GM23338 (cell line): Measurements from ENCODE around the gene DOCK11. TPM values are rescaled to one million over a fixed set of nuclear protein-coding genes. Genes with fewer than 3 reads are reported as not detected.

Experiments
- ATAC-seq: fragments of 200-7000 bp; cut with Tn5 transposase; 3 replicates; pipeline ENCODE4 v1.9.1; 2020
- DNase-seq: peaks from one replicate; pipeline ENCODE4 v3.0.0-alpha.2; 2015; ENCODE audit warnings: low spot score
- H2AFZ ChIP-seq: fragments of 200-600 bp; sonication (generic); 2 replicates; pipeline ENCODE4 v1.8.0; 2016; ENCODE audit warnings: antibody characterized with exemption, mild to moderate bottlenecking, moderate library complexity
- H3F3A ChIP-seq: fragments of 200-600 bp; sonication (generic); replicated peaks from 2 replicates; pipeline ENCODE4 v1.8.0; 2017; ENCODE audit warnings: antibody characterized with exemption, mixed run types, low read depth
- H3K27ac ChIP-seq: fragments of 200-600 bp; sonication (generic); 2 replicates; pipeline ENCODE4 v1.6.1; 2016; ENCODE audit warnings: low read depth
- H3K27me3 ChIP-seq: fragments of 200-600 bp; sonication (generic); 2 replicates; pipeline ENCODE4 v1.8.0; 2016; ENCODE audit warnings: mild to moderate bottlenecking, mixed run types, moderate library complexity; ENCODE audit not compliant: insufficient read depth
- H3K36me3 ChIP-seq: fragments of 200-600 bp; sonication (generic); 2 replicates; pipeline ENCODE4 v1.8.0; 2016; ENCODE audit warnings: mild to moderate bottlenecking; ENCODE audit not compliant: insufficient read depth
- H3K4me1 ChIP-seq: fragments of 200-600 bp; sonication (generic); 2 replicates; pipeline ENCODE4 v1.8.0; 2016; ENCODE audit warnings: mild to moderate bottlenecking, moderate library complexity; ENCODE audit not compliant: insufficient read depth
- H3K4me2 ChIP-seq: fragments of 200-600 bp; sonication (generic); 2 replicates; pipeline ENCODE4 v1.7.1; 2017; ENCODE audit warnings: mixed run types
- H3K4me3 ChIP-seq: fragments of 200-600 bp; sonication (generic); 2 replicates; pipeline ENCODE4 v1.6.1; 2016; ENCODE audit warnings: mixed run types
- H3K79me2 ChIP-seq: fragments of 200-600 bp; sonication (generic); replicated peaks from 2 replicates; pipeline ENCODE4 v1.8.0; 2017; ENCODE audit warnings: mild to moderate bottlenecking; ENCODE audit not compliant: insufficient read depth
- H3K9me2 ChIP-seq: fragments of 200-600 bp; sonication (generic); 2 replicates; pipeline ENCODE4 v1.8.0; 2017; ENCODE audit not compliant: insufficient read depth
- H4K20me1 ChIP-seq: fragments of 200-600 bp; sonication (generic); replicated peaks from 2 replicates; pipeline ENCODE4 v1.8.0; 2017; ENCODE audit warnings: mild to moderate bottlenecking; ENCODE audit not compliant: insufficient read depth
- H3K27ac Mint-ChIP-seq: 2 replicates; pipeline ENCODE4 v1.8.0; 2020; ENCODE audit warnings: inconsistent platforms, mild to moderate bottlenecking, moderate library complexity, mixed read lengths
- H3K27me3 Mint-ChIP-seq: 3 replicates; pipeline ENCODE4 v1.8.0; 2022; ENCODE audit warnings: low read depth, mild to moderate bottlenecking, moderate library complexity, mixed read lengths, inconsistent platforms; ENCODE audit not compliant: insufficient read depth, poor library complexity
- H3K36me3 Mint-ChIP-seq: 3 replicates; pipeline ENCODE4 v1.8.0; 2021; ENCODE audit warnings: low read depth, mild to moderate bottlenecking, inconsistent platforms, moderate library complexity, mixed read lengths
- H3K4me1 Mint-ChIP-seq: 3 replicates; pipeline ENCODE4 v1.8.0; 2020; ENCODE audit warnings: mild to moderate bottlenecking, inconsistent platforms, mixed read lengths
- H3K4me3 Mint-ChIP-seq: 3 replicates; pipeline ENCODE4 v1.8.0; 2021; ENCODE audit warnings: moderate library complexity, mild to moderate bottlenecking, inconsistent platforms, mixed read lengths
- H3K9me3 Mint-ChIP-seq: 3 replicates; pipeline ENCODE4 v1.8.0; 2020; ENCODE audit warnings: moderate library complexity, mild to moderate bottlenecking, inconsistent platforms, mixed read lengths
- CREB1 ChIP-seq: fragments of 250-450 bp; sonication (Bioruptor Pico); IDR thresholded peaks from 2 replicates; pipeline ENCODE4 v1.5.0; 2020; ENCODE audit warnings: low read depth, mild to moderate bottlenecking, moderate library complexity
- ETS1 ChIP-seq: IDR thresholded peaks from 2 replicates; pipeline ENCODE4 v1.6.1; 2016; ENCODE audit warnings: antibody characterized with exemption
- EZH2 ChIP-seq: fragments of 200-600 bp; sonication (generic); IDR thresholded peaks from one replicate; pipeline ENCODE4 v1.8.0; 2017; ENCODE audit warnings: antibody characterized with exemption, mild to moderate bottlenecking, low read depth; ENCODE audit not compliant: unreplicated experiment
- EZH2phosphoT487 ChIP-seq: fragments of 200-600 bp; sonication (generic); IDR thresholded peaks from one replicate; pipeline ENCODE4 v1.8.1; 2018; ENCODE audit warnings: antibody characterized with exemption; ENCODE audit not compliant: unreplicated experiment
- JUNB ChIP-seq: IDR thresholded peaks from one replicate; pipeline ENCODE4 v1.6.1; 2016; ENCODE audit warnings: antibody characterized with exemption; ENCODE audit not compliant: unreplicated experiment
- NANOG ChIP-seq: IDR thresholded peaks from 2 replicates; pipeline ENCODE4 v1.6.1; 2016; ENCODE audit warnings: antibody characterized with exemption, borderline replicate concordance
- POLR2AphosphoS5 ChIP-seq: IDR thresholded peaks from 2 replicates; pipeline ENCODE4 v1.6.1; 2016; ENCODE audit warnings: antibody characterized with exemption, low read depth
- REST ChIP-seq: IDR thresholded peaks from one replicate; pipeline ENCODE4 v1.6.1; 2018; ENCODE audit warnings: antibody characterized with exemption; ENCODE audit not compliant: unreplicated experiment
- STAT1 ChIP-seq: IDR thresholded peaks from one replicate; pipeline ENCODE4 v1.6.1; 2016; ENCODE audit warnings: antibody characterized with exemption; ENCODE audit not compliant: unreplicated experiment
- ZNF114 ChIP-seq: fragments of 250-450 bp; sonication (Bioruptor Pico); IDR thresholded peaks from 2 replicates; pipeline ENCODE4 v1.5.0; 2020; ENCODE audit warnings: mild to moderate bottlenecking, moderate library complexity
- ZNF331 ChIP-seq: fragments of 250-450 bp; sonication (Bioruptor Pico); IDR thresholded peaks from 2 replicates; pipeline ENCODE4 v1.5.0; 2020; ENCODE audit warnings: low read depth, mild to moderate bottlenecking, moderate library complexity
- polyA plus RNA-seq: library from polyadenylated mRNA; unstranded; fragments of >200 nt; fragmentation: Nextera tagmentation; extraction: Ambion mirVana; gene quantifications from 2 replicates; pipeline ENCODE4 v1.2.1, GENCODE V29; 2016
- total RNA-seq: library from RNA; depleted of rRNA; stranded (reverse); fragments of >200 nt; shearing (Covaris generic); gene quantifications from 2 replicates; pipeline ENCODE4 v1.2.3, GENCODE V29; 2014
- TF ChIP-seq, protein P1 (sequence below): fragments of 250-450 bp; sonication (Bioruptor Pico); IDR thresholded peaks from 2 replicates; pipeline ENCODE4 v1.5.0; 2020; ENCODE audit warnings: mild to moderate bottlenecking, moderate library complexity
- TF ChIP-seq, protein P2 (sequence below), 2 experiments: fragments of 200-600 bp in 1 of 2; sonication (generic) in 1 of 2; conservative IDR thresholded peaks; 2 replicates each; pipeline versions ENCODE4 v1.5.1 to v1.6.1; 2016 to 2017; ENCODE audit warnings: antibody characterized with exemption in 2 of 2, low read depth in 2 of 2, mild to moderate bottlenecking in 2 of 2, moderate library complexity in 1 of 2

The DOCK11 gene
- total and polyA plus RNA-seq, 2 experiments from 2014 or later, result 6.0 to 12.3 TPM

GRCh38 chrX:118623062-118623461 lies 127.4 kb downstream of the DOCK11 start:
- Histone ChIP-seq H3K4me3 (no peak overlapping the region), H3K27me3 (no peaks in the 10 kb centered on the region), H3K9me2 (no peaks in the 10 kb centered on the region), H3K4me2 (no peak overlapping the region), H3F3A (no peaks in the 10 kb centered on the region), H4K20me1 (no peaks in the 10 kb centered on the region), H3K36me3 (no peaks in the 10 kb centered on the region), H3K4me1 (no peaks in the 10 kb centered on the region), H3K79me2 (no peaks in the 10 kb centered on the region), H2AFZ (no peak overlapping the region), H3K27ac (no peak overlapping the region)
- Mint-ChIP-seq H3K9me3 (no peaks in the 10 kb centered on the region), H3K4me3 (no peak overlapping the region), H3K27me3 (no peaks in the 10 kb centered on the region), H3K36me3 (no peaks in the 10 kb centered on the region), H3K4me1 (no peaks in the 10 kb centered on the region), H3K27ac (no peak overlapping the region)
- TF ChIP-seq CREB1, result no peak
- TF ChIP-seq, protein P1, sequence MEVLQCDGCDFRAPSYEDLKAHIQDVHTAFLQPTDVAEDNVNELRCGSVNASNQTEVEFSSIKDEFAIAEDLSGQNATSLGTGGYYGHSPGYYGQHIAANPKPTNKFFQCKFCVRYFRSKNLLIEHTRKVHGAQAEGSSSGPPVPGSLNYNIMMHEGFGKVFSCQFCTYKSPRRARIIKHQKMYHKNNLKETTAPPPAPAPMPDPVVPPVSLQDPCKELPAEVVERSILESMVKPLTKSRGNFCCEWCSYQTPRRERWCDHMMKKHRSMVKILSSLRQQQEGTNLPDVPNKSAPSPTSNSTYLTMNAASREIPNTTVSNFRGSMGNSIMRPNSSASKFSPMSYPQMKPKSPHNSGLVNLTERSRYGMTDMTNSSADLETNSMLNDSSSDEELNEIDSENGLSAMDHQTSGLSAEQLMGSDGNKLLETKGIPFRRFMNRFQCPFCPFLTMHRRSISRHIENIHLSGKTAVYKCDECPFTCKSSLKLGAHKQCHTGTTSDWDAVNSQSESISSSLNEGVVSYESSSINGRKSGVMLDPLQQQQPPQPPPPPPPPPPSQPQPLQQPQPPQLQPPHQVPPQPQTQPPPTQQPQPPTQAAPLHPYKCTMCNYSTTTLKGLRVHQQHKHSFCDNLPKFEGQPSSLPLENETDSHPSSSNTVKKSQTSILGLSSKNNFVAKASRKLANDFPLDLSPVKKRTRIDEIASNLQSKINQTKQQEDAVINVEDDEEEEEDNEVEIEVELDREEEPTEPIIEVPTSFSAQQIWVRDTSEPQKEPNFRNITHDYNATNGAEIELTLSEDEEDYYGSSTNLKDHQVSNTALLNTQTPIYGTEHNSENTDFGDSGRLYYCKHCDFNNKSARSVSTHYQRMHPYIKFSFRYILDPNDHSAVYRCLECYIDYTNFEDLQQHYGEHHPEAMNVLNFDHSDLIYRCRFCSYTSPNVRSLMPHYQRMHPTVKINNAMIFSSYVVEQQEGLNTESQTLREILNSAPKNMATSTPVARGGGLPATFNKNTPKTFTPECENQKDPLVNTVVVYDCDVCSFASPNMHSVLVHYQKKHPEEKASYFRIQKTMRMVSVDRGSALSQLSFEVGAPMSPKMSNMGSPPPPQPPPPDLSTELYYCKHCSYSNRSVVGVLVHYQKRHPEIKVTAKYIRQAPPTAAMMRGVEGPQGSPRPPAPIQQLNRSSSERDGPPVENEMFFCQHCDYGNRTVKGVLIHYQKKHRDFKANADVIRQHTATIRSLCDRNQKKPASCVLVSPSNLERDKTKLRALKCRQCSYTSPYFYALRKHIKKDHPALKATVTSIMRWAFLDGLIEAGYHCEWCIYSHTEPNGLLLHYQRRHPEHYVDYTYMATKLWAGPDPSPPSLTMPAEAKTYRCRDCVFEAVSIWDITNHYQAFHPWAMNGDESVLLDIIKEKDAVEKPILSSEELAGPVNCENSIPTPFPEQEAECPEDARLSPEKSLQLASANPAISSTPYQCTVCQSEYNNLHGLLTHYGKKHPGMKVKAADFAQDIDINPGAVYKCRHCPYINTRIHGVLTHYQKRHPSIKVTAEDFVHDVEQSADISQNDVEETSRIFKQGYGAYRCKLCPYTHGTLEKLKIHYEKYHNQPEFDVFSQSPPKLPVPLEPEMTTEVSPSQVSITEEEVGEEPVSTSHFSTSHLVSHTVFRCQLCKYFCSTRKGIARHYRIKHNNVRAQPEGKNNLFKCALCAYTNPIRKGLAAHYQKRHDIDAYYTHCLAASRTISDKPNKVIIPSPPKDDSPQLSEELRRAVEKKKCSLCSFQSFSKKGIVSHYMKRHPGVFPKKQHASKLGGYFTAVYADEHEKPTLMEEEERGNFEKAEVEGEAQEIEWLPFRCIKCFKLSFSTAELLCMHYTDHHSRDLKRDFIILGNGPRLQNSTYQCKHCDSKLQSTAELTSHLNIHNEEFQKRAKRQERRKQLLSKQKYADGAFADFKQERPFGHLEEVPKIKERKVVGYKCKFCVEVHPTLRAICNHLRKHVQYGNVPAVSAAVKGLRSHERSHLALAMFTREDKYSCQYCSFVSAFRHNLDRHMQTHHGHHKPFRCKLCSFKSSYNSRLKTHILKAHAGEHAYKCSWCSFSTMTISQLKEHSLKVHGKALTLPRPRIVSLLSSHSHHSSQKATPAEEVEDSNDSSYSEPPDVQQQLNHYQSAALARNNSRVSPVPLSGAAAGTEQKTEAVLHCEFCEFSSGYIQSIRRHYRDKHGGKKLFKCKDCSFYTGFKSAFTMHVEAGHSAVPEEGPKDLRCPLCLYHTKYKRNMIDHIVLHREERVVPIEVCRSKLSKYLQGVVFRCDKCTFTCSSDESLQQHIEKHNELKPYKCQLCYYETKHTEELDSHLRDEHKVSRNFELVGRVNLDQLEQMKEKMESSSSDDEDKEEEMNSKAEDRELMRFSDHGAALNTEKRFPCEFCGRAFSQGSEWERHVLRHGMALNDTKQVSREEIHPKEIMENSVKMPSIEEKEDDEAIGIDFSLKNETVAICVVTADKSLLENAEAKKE (CRISPR knock-in tag), result no peak
- TF ChIP-seq EZH2, result no peak
- no peak for TF ChIP-seq ZNF114 (CRISPR knock-in tag)
- no peak for TF ChIP-seq ETS1
- TF ChIP-seq POLR2AphosphoS5, result no peak
- no peak for TF ChIP-seq STAT1
- no peak for TF ChIP-seq JUNB
- TF ChIP-seq, protein P2, sequence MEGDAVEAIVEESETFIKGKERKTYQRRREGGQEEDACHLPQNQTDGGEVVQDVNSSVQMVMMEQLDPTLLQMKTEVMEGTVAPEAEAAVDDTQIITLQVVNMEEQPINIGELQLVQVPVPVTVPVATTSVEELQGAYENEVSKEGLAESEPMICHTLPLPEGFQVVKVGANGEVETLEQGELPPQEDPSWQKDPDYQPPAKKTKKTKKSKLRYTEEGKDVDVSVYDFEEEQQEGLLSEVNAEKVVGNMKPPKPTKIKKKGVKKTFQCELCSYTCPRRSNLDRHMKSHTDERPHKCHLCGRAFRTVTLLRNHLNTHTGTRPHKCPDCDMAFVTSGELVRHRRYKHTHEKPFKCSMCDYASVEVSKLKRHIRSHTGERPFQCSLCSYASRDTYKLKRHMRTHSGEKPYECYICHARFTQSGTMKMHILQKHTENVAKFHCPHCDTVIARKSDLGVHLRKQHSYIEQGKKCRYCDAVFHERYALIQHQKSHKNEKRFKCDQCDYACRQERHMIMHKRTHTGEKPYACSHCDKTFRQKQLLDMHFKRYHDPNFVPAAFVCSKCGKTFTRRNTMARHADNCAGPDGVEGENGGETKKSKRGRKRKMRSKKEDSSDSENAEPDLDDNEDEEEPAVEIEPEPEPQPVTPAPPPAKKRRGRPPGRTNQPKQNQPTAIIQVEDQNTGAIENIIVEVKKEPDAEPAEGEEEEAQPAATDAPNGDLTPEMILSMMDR (conservative IDR thresholded peaks at IDR 0.05; ENCODE audit: low read depth in 2 of 2), result no peak
- TF ChIP-seq NANOG, result no peak
- TF ChIP-seq EZH2phosphoT487, result no peak
- no peak for TF ChIP-seq REST
- no peak for TF ChIP-seq ZNF331 (CRISPR knock-in tag)
- ATAC-seq, result no peak
- DNase-seq, result no peak
